CD4-positive, alpha-beta memory T cell (primary cell): ENCODE data around the gene IPP. TPM values are rescaled to one million over a fixed set of nuclear protein-coding genes. Genes with fewer than 3 reads are reported as not detected.
"Not testable (repeated sequence)": the region's sequence is repeated elsewhere in the genome, so short reads cannot be mapped to it uniquely, and the experiment has no call there.

Experiments used
- CTCF ChIA-PET: fragments of 350-600 bp; sonication (Branson Sonifier 250); formaldehyde crosslinking; loops from one replicate; lab custom pipeline; 2021; ENCODE audit warnings: inconsistent platforms; ENCODE audit not compliant: partially characterized antibody; lab: Charles Lee
- POLR2A ChIA-PET: fragments of 350-600 bp; sonication (Branson Sonifier 250); formaldehyde crosslinking; loops from one replicate; lab custom pipeline; 2021; ENCODE audit not compliant: partially characterized antibody; lab: Charles Lee
- DNase-seq, 5 donors: peaks; one replicate each; pipeline versions ENCODE4 v3.0.0 to v3.0.0-alpha.2; 2020 to 2022; ENCODE audit warnings: mixed read lengths in 1 of 5
- H3K27ac ChIP-seq: one replicate; pipeline ENCODE4 v1.7.0; 2013; ENCODE audit warnings: low read depth, low read length
- H3K27me3 ChIP-seq: 2 replicates; pipeline ENCODE4 v1.7.0; 2013; ENCODE audit warnings: mild to moderate bottlenecking, low read length, moderate library complexity; ENCODE audit not compliant: insufficient read depth
- H3K36me3 ChIP-seq: 2 replicates; pipeline ENCODE4 v1.7.0; 2013; ENCODE audit warnings: mild to moderate bottlenecking, low read length, moderate library complexity; ENCODE audit not compliant: insufficient read depth
- H3K4me1 ChIP-seq: 2 replicates; pipeline ENCODE4 v1.7.0; 2013; ENCODE audit warnings: mild to moderate bottlenecking, low read length, moderate library complexity; ENCODE audit not compliant: insufficient read depth
- H3K4me3 ChIP-seq, 2 donors: one replicate each; pipeline ENCODE4 v1.7.0; 2013; ENCODE audit warnings: low read length in 2 of 2, mild to moderate bottlenecking in 1 of 2
- H3K9me3 ChIP-seq, 2 donors: one replicate each; pipeline ENCODE4 v1.7.0; 2013; ENCODE audit warnings: low read length in 2 of 2, control low read depth in 1 of 2; ENCODE audit not compliant: control insufficient read depth in 1 of 2
- H3K27ac Mint-ChIP-seq, 7 donors: one replicate each; pipeline ENCODE4 v1.8.0; 2020 to 2021; ENCODE audit warnings: mixed read lengths in 7 of 7, mild to moderate bottlenecking in 6 of 7, inconsistent platforms in 3 of 7, moderate library complexity in 3 of 7
- H3K27me3 Mint-ChIP-seq, 2 donors: one replicate each; pipeline ENCODE4 v1.8.0; 2020 to 2021; ENCODE audit warnings: mixed read lengths in 2 of 2
- H3K36me3 Mint-ChIP-seq, 2 donors: one replicate each; pipeline ENCODE4 v1.8.0; 2020 to 2021; ENCODE audit warnings: mixed read lengths in 2 of 2, inconsistent platforms in 1 of 2, mild to moderate bottlenecking in 1 of 2
- H3K4me1 Mint-ChIP-seq, 4 donors: one replicate each; pipeline ENCODE4 v1.8.0; 2020 to 2021; ENCODE audit warnings: mixed read lengths in 4 of 4, mild to moderate bottlenecking in 1 of 4
- H3K4me3 Mint-ChIP-seq, 8 donors: one replicate each; pipeline ENCODE4 v1.8.0; 2020 to 2021; ENCODE audit warnings: mixed read lengths in 8 of 8, mild to moderate bottlenecking in 7 of 8, moderate library complexity in 6 of 8, inconsistent platforms in 3 of 8
- H3K9me3 Mint-ChIP-seq, 8 donors: one replicate each; pipeline ENCODE4 v1.8.0; 2020 to 2021; ENCODE audit warnings: mixed read lengths in 8 of 8, mild to moderate bottlenecking in 5 of 8, inconsistent platforms in 3 of 8, moderate library complexity in 1 of 8
- intact Hi-C: fragments of 100-400 bp; cut with micrococcal nuclease; formaldehyde crosslinking; loops from one replicate; pipeline ENCODE4 v1.15.1; 2023
- polyA plus RNA-seq, 2 donors: library from polyadenylated mRNA; unstranded; fragments of 300-500 nt; fragmentation: Illumina TruSeq; gene quantifications; one replicate each; pipeline ENCODE4 v1.2.3, GENCODE V29; 2021
- total RNA-seq, 2 experiments: library from RNA; stranded (reverse); gene quantifications; one replicate each; pipeline ENCODE4 v1.2.3, GENCODE V29; 2021

IPP gene
- total and polyA plus RNA-seq, 4 experiments from 2014 or later = 9.0 to 19.7 (median 16.9) TPM

GRCh38 chr1:45739641-45740156 is 10.8 kb downstream of the IPP start:
- H3K4me1 ChIP-seq, H3K36me3 ChIP-seq, DNase-seq, H3K9me3 ChIP-seq, H3K27me3 ChIP-seq, H3K27me3 Mint-ChIP-seq, intact Hi-C loops, CTCF ChIA-PET, H3K9me3 Mint-ChIP-seq, H3K4me3 ChIP-seq, H3K27ac Mint-ChIP-seq, POLR2A ChIA-PET, H3K4me3 Mint-ChIP-seq, H3K27ac ChIP-seq: not testable (repeated sequence)
- Mint-ChIP-seq H3K4me1 (peaks cover 11 to 22% (median 19%) of the 10 kb centered on the region in 4 donors), H3K36me3 (peaks cover 18 to 27% of the 10 kb centered on the region in 2 donors)

DNA sequence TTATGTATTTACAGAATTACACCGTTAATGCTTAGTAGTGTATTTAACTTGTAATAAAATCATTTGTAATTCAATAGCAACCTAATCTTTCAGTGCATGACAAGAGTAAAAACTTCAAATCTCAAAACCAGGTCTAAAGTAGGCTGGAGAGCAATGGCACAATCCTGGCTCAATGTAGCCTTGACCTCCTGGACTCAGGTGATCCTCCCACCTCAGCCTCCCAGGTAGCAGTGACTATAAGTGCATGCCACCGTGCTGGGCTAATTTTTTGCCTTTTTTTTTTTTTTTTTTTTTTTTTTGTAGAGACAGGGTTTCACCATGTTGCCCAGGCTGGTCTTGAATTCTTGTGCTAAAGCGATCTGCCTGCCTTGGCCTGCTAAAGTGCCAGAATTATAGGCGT is 11.3 kb downstream of the IPP start:
- POLR2A ChIA-PET = no interaction called here
- CTCF ChIA-PET = no interaction called here
- no peak overlapping the region for H3K27ac ChIP-seq
- intact Hi-C loops = no loop called here
- no peak for DNase-seq
- no peaks in the 10 kb centered on the region for H3K36me3 ChIP-seq
- no peak overlapping the region for H3K4me3 Mint-ChIP-seq
- H3K4me3 ChIP-seq = no peak overlapping the region
- H3K9me3 Mint-ChIP-seq = no peaks in the 10 kb centered on the region
- no peaks in the 10 kb centered on the region for H3K27me3 Mint-ChIP-seq
- H3K4me1 Mint-ChIP-seq = peaks cover 11 to 22% (median 18%) of the 10 kb centered on the region in 4 donors
- H3K27me3 ChIP-seq = no peaks in the 10 kb centered on the region
- peaks cover 18 to 26% of the 10 kb centered on the region in 2 donors for H3K36me3 Mint-ChIP-seq
- peaks cover 4% of the 10 kb centered on the region for H3K4me1 ChIP-seq
- H3K27ac Mint-ChIP-seq = no peak overlapping the region
- no peaks in the 10 kb centered on the region for H3K9me3 ChIP-seq

DNA sequence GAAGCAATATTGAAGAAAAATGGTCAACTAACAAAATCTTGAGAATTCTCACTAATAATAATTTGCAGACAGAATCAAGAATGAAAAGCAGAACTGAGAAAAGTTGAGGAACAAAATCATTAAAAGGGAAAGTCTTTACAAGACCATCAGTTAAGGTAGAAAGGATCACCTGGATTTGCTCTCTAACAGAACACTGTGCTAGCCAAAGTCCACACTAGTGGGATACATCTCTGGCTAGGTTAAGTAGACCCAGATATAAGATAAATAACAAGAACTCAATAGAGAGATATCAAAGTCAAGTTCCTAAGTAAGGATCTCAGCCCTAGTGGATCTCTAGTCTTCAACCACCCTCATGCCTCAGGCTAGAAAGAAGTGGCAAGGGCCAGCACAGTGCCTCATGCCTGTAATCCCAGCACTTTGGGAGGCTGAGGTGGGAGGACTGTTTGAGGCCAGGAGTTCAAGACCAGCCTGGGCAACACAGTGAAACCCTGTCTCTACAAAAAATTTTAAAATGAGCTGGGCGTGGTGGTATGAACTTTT is 19.6 kb downstream of the IPP start:
- intact Hi-C loops = no loop called here
- no peak overlapping the region for H3K4me3 ChIP-seq
- Mint-ChIP-seq H3K4me3 (no peak overlapping the region), H3K9me3 (no peaks in the 10 kb centered on the region), H3K4me1 (peaks cover 0 to 17% (median 11%) of the 10 kb centered on the region in 4 donors), H3K27ac (peak overlapping the region in 1 of 7 donors; percentile 2), H3K36me3 (peaks cover 3 to 12% of the 10 kb centered on the region in 2 donors), H3K27me3 (no peaks in the 10 kb centered on the region)
- no peaks in the 10 kb centered on the region for H3K9me3 ChIP-seq
- no peaks in the 10 kb centered on the region for H3K4me1 ChIP-seq
- no peak overlapping the region for H3K27ac ChIP-seq
- no peak for DNase-seq
- H3K36me3 ChIP-seq = no peaks in the 10 kb centered on the region
- ChIA-PET POLR2A (no interaction called here), CTCF (no interaction called here)
- no peaks in the 10 kb centered on the region for H3K27me3 ChIP-seq

DNA sequence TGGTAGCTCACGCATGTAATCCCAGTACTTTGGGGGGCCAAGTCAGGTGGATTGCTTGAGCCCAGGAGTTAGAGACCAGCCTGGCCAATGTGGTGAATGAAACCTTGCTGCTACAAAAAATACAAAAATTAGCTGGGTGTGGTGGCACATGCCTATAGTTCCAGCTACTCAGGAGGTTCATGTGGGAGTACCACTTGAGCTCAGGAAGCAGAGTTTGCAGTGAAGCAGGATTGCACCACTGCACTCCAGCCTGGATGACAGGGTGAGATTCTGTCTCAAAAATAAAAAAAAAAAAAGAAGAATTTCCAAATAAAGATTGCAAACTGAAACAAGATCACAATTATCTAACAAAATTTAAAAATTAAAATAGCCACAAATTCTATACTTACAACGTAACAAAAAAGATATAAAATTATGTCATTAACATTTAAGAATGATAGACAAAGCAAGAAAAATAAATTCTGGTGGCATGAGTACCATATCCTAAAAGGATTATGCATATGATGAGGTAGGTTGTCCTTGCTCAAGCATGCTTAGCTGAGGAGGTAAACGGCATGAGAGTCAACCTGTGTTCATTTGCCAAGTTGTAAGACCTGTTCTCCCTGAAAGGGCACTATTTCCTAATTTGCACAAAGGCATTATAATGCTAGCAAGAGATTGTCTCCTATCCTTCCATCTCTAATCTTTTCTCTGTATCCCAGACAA is 20.2 kb downstream of the IPP start:
- POLR2A ChIA-PET = no interaction called here

GRCh38 chr1:45726007-45726406 is 24.4 kb downstream of the IPP start:
- intact Hi-C loops = not testable (repeated sequence)

More for the DNA sequence above, 20.2 kb downstream of the IPP start:
- no peak for DNase-seq
- H3K36me3 ChIP-seq = no peaks in the 10 kb centered on the region
- H3K27ac ChIP-seq = no peak overlapping the region
- Mint-ChIP-seq H3K4me3 (no peak overlapping the region), H3K9me3 (no peaks in the 10 kb centered on the region), H3K27me3 (no peaks in the 10 kb centered on the region), H3K4me1 (peaks cover 0 to 17% (median 11%) of the 10 kb centered on the region in 4 donors), H3K36me3 (peaks cover 3 to 12% of the 10 kb centered on the region in 2 donors), H3K27ac (peak overlapping the region in 1 of 7 donors; percentile 2)
- no peaks in the 10 kb centered on the region for H3K9me3 ChIP-seq
- intact Hi-C loops = no loop called here
- CTCF ChIA-PET = interaction anchor here (1.2 kb wide), 1 partner anchor 16 kb away, joined by 3 read pairs; no protein-coding TSS in a partner anchor
- no peaks in the 10 kb centered on the region for H3K27me3 ChIP-seq
- H3K4me3 ChIP-seq = no peak overlapping the region
- H3K4me1 ChIP-seq = no peaks in the 10 kb centered on the region

GRCh38 chr1:45723248-45723930 is 27.1 kb downstream of the IPP start:
- no peaks in the 10 kb centered on the region for H3K4me1 Mint-ChIP-seq
- Histone ChIP-seq H3K27me3 (no peaks in the 10 kb centered on the region), H3K4me1 (no peaks in the 10 kb centered on the region), H3K4me3 (no peak overlapping the region), H3K27ac (no peak overlapping the region), H3K36me3 (peaks cover 4% of the 10 kb centered on the region), H3K9me3 (no peaks in the 10 kb centered on the region)
- DNase-seq = no peak
- no peaks in the 10 kb centered on the region for H3K27me3 Mint-ChIP-seq
- ChIA-PET CTCF (interaction anchor here (0.7 kb wide), 1 partner anchor 1415 kb away, joined by 3 read pairs; no protein-coding TSS in a partner anchor), POLR2A (no interaction called here)
- intact Hi-C loops = no loop called here
- no peak overlapping the region for H3K27ac Mint-ChIP-seq
- H3K4me3 Mint-ChIP-seq = no peak overlapping the region
- no peaks in the 10 kb centered on the region for H3K9me3 Mint-ChIP-seq
- peaks cover 0 to 12% of the 10 kb centered on the region in 2 donors for H3K36me3 Mint-ChIP-seq

More at GRCh38 chr1:45726007-45726406, 24.4 kb downstream of the IPP start:
- H3K9me3 ChIP-seq, H3K27ac Mint-ChIP-seq, H3K27me3 ChIP-seq, H3K4me1 ChIP-seq, H3K27me3 Mint-ChIP-seq, DNase-seq, H3K4me1 Mint-ChIP-seq, H3K4me3 ChIP-seq, CTCF ChIA-PET, POLR2A ChIA-PET, H3K9me3 Mint-ChIP-seq, H3K27ac ChIP-seq, H3K4me3 Mint-ChIP-seq, H3K36me3 ChIP-seq: not testable (repeated sequence)
- peaks cover 3 to 16% of the 10 kb centered on the region in 2 donors for H3K36me3 Mint-ChIP-seq

GRCh38 chr1:45722809-45723208 is 27.6 kb downstream of the IPP start:
- peak overlapping the region in 1 of 7 donors; percentile 2 for H3K27ac Mint-ChIP-seq
- no peaks in the 10 kb centered on the region for H3K27me3 ChIP-seq
- no peak overlapping the region for H3K27ac ChIP-seq
- H3K9me3 ChIP-seq = no peaks in the 10 kb centered on the region
- H3K36me3 Mint-ChIP-seq = peaks cover 0 to 12% of the 10 kb centered on the region in 2 donors
- no peaks in the 10 kb centered on the region for H3K9me3 Mint-ChIP-seq
- no peak for DNase-seq
- ChIA-PET CTCF (no interaction called here), POLR2A (no interaction called here)
- H3K4me3 ChIP-seq = no peak overlapping the region
- H3K27me3 Mint-ChIP-seq = no peaks in the 10 kb centered on the region
- intact Hi-C loops = no loop called here
- no peaks in the 10 kb centered on the region for H3K4me1 ChIP-seq
- H3K4me3 Mint-ChIP-seq = no peak overlapping the region
- H3K4me1 Mint-ChIP-seq = no peaks in the 10 kb centered on the region
- H3K36me3 ChIP-seq = peaks cover 4% of the 10 kb centered on the region
